ENCODE measurements around the gene THBS1.

- no peak for TF ChIP-seq FOXA1 (IDR thresholded peaks at IDR 0.05)
- no peak for TF ChIP-seq CTBP1 (IDR thresholded peaks at IDR 0.05; ENCODE audit: borderline replicate concordance)
- no peak for TF ChIP-seq BHLHE40 (IDR thresholded peaks at IDR 0.05; ENCODE audit: borderline replicate concordance)
- TF ChIP-seq FOXK2 (IDR thresholded peaks at IDR 0.05), result no peak
These were observed 7.8 kb downstream of the THBS1 start for GRCh38 chr15:39588531-39589192.
